Right forelimb (tissue), 1 donor: ENCODE measurements around the gene KIAA1549.

Experiments
- DNase-seq: peaks from one replicate; pipeline ENCODE4 v3.0.0-alpha.2; 2018

Gene KIAA1549

DNA sequence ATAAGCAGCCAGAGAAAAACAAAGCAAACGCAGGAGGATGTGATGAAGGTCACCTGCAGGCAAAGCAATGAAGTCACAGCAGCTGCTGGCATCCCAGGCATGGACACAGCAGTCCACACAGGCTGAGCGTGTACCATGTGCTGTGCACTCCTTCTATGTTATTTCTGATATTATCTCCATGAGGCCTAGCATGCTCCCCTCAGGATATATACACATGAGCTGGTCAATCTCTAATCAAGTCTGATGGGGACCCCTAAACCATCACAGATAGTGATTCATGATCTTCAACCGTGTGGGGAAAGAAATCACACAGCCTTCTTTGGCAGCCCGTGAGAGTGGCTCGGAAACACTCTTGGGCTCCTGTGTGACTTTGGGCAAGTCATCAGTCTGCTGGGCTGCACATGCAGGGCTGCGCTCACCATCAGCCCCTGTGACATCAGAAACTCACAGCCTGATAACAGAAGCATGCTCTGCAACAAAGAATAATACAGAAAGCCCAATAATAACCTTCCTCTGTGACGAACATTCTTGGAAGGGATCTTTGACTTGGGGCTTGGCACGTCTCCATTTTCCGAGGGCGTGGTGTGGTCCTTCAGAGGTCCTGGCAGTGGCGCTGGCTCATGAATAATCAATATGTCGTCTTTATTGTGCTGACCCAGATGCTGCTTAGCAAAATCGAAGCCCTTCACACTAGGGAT is 100.2 kb downstream of the KIAA1549 start:
- no peak for DNase-seq

DNA sequence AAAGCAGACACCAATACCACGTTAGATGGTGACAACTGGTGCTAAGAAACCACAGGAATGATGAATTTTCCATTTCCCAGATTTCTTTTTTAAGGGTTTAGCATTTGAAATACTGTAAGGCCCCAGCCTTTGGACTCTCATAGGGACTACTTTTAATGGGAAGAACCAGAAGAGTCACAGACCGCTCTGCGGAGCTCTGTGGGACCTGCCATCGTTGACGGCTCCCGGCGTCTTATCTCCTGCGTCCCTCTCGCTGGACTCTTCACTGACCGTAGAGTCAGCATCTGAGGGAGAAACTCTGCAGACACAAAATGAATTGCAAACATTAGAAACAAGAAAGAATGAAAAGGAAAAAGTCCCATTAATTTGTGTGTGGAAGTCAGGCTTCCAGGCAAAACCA is 101.8 kb downstream of the KIAA1549 start:
- DNase-seq, result no peak

DNA sequence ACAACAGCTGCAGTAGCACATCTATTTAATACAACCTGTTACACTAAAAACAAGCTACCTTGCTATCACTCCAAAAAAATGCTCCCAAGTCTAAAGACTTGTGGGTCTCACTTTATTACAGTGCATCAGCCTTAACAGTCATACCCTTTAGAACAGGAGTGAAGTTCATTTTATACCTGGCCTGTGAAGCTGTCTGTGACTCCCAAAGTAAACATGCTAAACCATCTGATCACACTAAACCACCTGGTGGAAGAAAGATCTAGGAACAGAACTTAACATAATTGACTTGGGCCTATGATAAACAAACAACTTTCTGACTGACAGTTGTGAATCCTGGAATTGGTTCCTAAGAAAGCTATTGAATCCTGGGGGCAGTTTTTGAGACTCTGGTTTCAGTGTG is 102.3 kb downstream of the KIAA1549 start:
- no peak for DNase-seq

DNA sequence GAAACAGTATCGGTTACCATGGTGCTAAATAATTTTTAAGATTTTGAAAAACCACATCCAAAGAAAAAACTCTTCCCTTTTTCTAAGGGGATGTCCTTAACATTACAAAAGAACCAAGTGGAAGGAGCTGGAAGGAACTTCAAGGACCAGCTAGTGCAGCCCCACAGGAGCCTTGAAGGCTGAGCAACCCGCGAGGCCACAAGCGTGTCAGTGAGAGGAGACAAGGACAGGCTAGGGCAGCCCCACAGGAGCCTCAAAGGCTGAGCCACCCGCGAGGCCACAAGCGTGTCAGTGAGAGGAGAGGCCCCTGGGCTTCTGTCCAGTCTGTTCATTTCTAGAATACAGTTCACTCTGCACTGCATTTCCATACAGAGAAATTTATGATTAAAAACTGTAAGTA is 103.1 kb downstream of the KIAA1549 start:
- no peak for DNase-seq

DNA sequence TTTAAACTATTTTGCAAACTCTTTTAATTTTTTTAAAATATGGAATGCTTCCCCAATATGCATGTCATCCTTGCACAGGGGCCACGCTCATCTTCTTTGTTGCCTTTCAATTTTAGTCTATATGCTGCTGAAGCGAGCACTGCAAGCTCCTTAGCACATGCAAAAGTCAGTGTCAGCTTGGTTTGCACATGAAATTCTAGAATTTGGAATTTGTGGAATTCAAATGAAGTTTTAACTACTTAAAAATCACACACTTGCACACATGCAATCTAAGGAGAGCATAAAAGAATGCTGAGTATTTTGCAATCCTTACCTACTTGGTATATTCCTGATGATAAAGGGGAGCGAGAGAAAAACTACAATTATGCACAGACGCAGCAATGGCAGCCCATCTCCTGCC is 104.9 kb downstream of the KIAA1549 start:
- no peak for DNase-seq

DNA sequence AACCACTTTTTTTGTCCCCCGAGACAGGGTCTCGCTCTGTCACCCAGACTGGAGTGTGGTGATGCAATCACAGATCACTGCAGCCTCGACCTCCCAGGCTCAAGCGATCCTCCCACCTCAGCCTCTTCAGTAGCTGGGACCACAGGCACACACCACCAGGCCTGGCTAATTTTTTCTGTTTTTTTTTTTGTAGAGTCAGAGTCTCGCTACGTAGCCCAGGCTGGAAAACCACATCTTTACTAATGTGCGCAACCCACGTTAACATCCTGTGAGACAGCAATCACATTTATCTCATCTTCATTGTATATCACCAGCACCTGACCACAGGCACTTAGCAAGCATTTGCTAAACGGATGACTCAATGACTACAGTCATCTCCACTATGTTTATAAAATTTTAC is 105.4 kb downstream of the KIAA1549 start:
- no peak for DNase-seq

DNA sequence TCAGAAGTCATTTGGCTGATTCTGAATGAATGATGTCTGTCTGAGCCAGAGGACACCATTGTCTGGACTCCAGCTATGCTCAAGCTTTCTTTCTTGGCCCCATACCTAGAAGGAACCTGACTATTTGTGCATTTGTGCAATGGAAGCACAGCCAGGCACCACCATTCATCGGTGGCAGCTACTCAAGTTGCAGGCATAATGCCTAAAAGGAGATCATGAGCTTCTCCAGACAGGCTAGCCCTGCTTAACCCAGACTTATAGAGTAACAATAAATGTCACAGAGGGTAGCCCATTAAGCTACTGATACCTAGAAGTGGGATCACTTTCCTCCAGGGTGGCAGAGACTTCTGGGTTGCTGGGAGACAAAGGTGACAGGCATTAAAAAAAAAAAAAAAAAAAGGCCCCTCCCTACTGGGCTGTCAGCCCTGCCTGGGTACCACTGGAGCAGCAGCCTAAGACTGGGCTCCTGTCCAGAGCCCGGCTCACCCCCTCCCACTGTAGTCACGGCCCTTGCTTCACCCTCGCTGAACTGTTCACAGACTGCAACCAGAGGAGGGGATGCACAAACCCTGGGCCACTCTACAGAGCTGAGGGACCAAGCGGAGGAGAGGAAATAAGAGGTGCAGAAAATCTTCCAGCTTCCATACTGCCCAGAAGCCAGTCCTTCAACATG is 107.8 kb downstream of the KIAA1549 start:
- no peak for DNase-seq

DNA sequence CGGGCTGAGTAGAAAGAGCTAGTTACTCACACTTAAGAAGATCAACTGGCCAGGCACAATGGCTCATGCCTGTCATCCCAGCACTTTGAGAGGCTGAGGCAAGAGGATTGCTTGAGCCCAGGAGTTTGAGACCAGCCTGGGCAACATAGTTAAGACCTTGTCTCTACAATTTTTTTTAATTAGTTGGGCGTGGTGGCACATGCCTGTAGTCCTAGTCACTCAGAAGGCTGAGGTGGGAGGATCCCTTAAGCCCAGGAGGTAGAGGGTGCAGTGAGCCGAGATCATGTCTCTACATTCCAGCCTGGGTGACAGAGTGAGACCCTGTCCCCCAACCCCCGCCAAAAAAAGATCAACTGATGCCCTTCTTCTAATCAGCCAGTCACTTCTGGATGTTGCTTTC is 108.6 kb downstream of the KIAA1549 start:
- no peak for DNase-seq

DNA sequence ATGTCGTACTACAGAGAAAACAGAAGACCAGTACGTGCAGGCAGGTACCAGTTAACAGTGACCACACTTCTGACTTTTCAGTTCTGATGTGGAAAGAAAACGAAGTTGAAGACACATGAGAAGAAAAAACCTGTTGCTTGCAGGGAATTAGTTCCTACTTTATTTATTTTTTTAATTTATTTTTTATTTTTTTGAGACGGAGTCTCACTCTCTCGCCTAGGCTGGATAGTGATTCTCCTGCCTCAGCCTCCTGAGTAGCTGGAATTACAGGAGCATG is 109.4 kb downstream of the KIAA1549 start:
- DNase-seq, result no peak

DNA sequence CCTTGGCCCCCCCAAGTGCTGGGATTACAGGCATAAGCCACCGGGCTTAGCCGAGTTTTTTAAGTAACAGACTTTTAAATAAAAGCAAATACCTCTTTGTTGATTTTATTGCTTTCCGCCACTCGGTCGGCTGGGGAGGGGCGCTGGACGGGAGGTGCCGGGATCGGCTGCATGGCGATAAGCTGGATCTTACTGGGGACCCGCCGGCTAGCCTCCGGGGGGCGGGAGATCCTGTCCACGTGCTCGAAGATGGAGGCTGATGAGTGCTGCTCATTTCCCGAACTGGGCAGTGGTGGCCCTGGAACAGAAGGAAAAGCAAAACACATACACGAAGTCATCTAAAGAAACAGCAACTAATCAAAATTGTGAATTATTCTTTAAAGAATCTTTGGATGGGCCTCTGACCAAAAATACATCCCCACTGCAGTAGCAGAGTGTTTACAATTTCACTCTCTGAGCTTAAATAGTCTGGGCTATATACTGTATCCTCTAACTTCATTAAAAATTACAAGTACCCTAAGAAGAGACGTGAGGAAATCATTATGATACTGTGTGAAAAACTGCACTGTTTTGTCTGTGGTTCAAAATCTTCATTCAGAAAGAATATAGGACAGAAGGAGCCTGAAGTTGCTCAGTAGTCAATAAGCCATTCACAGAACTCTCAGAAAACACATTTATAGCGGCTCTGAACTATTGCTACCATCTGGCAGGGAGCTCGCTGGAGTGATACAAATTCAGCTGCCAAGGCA is 110.0 kb downstream of the KIAA1549 start:
- no peak for DNase-seq

DNA sequence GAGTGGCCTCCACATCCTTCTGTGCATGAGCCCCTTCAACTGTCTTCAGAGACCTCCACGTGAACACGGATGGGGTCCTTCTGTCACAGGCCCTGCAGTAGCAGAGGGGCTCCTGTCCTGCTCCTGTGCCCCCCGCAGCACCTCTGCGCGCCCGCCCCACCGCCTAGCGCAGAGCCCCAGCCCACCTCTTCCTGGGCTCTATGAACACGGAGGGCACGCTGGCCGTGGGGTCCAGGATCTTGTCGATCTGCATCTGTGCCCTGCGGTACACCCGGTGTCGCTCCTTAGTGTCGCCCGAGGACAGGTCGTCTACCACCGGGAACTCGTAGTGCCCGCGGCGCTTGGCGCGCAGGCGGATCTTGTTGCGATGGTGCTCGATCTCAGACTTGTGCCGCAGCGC is 111.8 kb downstream of the KIAA1549 start:
- DNase-seq, result no peak

DNA sequence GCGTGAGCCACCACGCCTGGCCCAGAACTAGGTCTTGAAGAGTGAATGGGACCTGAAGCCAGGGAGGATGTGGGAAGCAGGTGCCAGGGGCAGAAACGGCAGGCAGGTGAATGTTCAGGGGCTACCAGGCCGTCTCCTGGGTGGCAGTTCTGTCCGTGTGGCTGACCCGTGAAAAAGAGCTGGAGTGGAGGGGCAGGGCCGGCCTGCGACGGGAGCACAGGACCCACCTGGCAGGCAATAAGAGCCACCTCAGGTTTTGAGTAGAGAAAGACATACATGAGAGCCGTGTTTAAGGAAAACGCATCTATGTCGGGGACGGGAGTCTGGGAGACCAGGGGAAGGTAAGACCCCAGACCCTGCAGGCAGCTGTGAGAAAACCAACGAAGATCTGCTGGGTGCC is 112.5 kb downstream of the KIAA1549 start:
- DNase-seq, result no peak

DNA sequence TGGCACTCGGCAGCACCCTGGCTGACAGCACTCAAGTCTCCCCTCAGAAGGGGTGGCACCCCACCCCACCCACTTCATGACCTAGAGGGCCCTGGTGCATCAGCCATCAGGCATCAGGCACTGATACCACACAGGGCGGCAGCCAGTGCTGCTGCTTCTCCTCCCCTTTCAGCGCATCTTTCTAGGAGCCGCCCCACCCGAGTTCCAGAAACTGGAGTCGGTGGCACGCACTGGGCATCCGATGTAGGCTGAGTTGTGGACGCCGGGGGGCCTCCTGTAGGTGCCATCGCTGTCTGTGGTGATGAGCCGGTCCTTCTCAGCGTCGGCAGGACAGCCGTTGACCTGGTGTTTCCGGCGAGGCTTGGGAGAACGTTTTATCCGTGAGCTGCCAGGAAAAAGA is 113.4 kb downstream of the KIAA1549 start:
- no peak for DNase-seq

DNA sequence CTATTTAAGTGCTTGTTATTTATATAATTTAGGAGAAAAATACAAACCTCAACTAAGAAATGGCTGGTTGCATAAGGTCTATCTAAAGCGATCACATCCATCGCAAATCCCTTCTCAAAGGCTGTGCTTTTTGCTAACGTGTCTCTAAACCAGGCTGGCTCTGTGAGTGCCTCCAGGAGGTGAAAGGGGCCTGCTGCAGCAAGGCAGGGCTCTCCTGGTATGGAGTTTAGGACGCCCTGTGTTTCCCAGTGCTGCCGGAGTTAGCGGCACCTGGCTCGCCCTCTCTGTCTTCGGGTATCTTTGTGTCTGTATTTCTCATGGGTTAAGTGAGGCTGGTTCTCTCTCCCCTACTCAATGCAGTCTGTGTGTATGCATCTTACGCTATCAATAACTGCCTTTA is 114.8 kb downstream of the KIAA1549 start:
- no peak for DNase-seq

DNA sequence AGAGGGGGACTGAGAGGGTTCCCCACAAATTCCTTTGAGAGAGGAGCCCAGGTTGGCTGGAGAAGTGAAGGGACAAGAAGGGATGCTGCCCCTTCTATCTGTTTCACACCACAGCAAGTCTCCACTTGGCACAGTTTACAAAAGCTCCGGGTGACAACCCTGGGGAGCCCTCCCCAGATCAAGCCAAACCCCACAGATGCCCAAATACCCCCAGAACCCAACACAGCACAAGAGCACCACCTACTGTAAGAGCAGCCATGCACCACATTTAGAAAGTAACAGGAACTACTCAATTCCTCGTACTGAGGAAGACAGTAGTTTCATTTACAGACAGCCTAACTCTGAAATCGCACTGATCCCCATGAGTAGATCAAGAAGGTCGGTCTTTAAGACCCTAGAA is 115.3 kb downstream of the KIAA1549 start:
- DNase-seq, result no peak

DNA sequence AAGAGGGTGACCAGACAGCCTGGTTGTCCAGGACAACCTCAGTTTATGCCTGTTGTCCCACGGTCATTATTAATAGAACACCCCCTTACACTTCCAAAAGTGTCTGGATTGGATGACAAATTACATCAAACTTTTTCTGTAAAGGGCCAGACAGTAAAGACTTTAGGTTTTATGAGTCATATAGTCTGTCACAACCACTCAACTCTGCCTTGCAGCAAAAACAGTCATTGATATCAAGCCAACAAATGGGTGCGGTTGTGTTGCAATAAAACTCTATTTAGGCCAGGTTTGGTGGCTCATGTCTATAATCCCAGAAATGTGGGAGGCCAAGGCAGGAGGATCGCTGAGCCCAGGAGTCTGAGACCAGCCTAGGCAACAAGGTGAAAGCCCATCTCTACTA is 116.5 kb downstream of the KIAA1549 start:
- no peak for DNase-seq

DNA sequence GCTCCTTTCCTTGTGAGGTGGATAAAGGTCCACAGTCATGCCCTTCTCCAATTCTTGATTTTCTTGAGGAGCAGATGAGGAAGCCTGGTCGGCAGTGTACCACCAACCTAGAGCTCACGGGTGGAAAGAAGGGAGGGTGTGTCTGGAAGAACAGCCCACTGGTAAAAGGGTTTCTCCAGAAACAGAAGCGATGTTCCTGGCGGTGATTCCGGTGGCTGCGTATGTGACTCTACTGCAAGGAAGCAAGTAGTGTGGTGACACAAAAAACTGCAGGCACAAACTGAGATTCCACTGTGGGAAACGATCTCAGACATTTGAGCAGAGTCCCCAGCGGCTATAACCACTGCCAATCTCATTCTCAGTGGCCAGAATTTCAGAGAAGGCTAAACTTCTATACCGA is 117.3 kb downstream of the KIAA1549 start:
- DNase-seq, result no peak

DNA sequence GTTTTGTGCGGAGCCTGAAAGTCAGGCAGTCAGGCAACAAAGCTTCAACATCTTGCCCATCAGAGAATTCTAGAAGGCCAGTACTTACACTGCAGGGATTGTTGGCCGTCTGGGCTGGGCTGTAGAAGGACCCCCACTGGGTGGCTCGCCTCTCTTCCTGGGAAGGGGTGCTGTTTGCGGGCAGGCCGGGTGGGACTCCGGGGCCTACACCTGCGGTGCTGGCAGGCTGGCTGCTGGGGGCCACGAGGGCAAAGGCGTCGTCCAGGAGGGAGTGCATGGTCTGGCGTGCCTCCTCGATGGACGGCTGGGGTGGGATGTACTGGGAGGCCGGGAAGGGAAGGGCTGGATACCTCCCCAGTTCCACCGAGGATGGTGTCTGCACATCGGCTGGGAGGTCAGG is 120.1 kb downstream of the KIAA1549 start:
- DNase-seq, result no peak

DNA sequence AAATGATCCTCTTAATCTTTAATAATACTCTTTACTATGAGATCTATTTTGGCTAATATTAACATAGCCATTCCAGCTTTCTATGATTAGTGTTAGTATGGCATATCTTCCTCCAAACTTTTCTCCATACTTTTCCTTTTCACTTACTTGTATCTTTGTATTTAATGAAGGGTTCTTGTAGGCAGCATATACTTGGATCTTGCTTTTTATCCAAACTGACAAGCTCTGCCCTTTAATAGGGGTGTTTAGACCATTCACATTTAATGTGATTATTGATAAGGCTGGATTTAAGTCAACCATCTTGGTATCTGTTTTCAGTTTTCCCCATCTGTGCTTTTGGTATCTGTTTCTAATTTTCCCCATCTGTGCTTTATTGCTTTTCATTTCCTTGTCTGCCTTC is 123.5 kb downstream of the KIAA1549 start:
- no peak for DNase-seq

DNA sequence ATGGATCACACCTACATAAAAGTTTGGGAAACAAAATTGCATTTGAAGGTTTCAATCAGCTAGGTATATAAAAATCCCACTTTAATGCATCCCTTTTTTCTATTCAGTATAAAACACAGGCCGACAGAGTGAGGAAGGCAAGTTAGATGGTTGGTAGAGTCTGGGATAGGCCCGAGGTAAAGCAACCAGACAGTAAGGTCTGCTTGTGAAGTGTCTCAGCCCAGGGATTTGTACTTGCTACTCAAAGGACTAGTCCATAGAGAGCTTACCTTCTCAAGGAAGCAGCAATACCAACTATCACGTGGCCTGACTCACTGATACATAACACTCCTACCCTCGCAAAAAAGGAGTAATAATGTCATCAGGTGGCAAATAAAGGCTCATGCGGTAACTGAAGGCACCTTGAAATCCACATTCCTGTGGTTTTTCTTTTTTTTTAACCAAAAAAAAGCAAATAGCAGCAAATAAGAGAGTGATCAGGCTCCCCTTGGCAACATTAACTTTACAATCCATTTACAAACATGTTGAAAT is 127.0 kb downstream of the KIAA1549 start:
- DNase-seq, result no peak

DNA sequence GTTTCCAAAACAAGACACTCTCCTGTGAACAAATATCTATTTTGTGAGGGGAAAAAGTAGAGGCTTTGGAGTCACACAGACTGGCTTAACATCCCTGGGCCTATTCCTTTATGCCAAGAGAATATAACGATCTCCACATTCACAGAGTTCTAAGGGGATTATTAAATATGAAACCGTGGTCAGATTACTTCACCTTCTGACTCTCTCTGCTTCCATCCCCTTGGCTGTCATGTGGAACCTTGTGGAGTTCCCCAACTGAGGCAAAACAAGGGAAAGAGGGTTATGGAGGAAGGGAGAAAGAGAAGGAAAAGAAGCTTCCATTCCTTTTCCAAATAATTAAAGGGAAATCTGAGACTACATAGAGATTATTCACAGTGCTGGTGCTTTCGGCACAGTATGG is 127.7 kb downstream of the KIAA1549 start:
- DNase-seq, result no peak

DNA sequence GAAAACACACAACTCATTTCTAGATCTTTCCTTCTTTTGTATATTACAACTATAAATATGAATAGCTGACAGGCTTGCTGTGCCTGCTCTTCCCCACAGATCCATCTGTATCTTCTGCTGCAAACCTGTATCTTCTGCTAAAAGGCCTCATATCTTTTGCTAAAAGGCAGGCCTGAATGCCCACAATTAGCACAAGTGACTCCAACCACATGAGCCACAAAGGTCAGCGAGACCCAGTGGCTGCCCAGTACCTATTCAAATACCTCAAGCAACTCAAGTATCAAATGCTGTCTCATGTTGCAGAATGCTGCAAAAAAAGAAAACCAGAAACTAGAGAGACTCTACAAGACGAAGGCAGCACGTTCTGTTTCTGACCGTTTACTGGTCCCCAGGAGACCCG is 128.7 kb downstream of the KIAA1549 start:
- DNase-seq, result no peak

DNA sequence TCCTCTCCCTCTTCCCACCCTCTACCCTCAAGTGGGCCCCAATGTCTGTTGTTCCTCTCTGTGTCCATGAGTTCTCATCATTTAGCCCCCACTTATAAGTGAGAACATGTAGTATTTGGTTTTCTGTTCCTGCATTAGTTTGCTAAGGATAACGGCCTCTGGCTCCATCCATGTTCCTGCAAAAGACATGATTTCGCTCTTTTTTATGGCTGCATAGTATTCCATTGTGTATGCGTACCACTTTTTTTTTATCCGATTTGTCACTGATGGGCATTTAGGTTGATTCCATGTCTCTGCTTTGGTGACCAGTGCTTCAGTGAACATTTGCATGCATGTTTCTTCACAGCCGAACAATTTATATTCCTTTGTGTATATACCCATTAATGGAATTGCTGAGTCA is 131.5 kb downstream of the KIAA1549 start:
- DNase-seq, result no peak
